Stimulated activated CD4-positive, alpha-beta T cell treated with anti-CD3 and anti-CD28 coated beads, Interleukin-1b, Interleukin-23, amount 100 ng/mL, for 24 hours (primary cell): ENCODE measurements around the gene SFXN4.
A peak's percentile ranks its signal among the peaks of the same experiment; 100 is the strongest.
"Not testable (repeated sequence)": the region's sequence is repeated elsewhere in the genome, so short reads cannot be mapped to it uniquely, and the experiment has no call there.

Source experiments
- DNase-seq, 4 experiments: peaks; one replicate each; pipeline ENCODE4 v3.0.0-alpha.2; 2020; ENCODE audit warnings: low read depth in 4 of 4, low spot score in 1 of 4

The SFXN4 gene

DNA sequence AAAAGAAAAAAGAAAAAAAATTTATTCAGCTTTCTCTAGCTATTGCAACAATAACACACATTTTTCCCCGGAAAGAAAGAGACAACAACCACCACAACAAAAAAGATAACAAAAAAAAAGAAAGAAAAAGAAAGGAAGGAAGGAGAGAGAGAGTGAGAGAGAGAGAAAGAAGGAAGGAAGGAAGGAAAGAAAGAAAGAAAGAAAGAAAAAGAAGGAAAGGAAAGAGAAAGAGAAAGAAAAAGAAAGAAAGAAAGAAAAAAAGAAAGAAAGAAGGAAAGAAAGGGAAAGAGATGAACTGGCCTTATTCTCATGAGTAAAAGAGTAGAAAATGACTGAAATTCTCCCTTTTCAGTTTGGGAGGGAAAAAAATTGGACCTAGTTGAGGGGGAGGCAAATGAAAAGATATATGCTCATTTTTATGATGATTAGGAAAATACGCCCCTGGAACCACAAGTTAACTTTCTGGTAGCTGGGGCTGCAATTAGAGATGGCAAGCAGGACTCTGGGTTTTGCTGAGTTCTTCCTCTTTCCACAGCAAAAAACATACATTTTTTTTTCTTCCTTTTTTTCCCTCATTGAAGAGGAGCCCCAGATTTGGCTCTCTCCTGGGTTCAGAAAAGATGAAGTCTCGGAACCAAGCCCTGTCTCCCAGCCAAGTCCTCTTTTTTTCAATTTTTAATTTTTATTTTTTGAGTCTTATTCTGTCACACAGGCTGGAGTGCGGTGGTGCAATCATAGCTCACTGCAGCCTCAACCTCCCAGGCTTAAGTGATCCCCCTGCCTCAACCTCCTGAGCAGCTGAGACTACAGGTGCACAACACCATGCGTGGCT, 25.7 kb upstream of the SFXN4 start:
- DNase-seq, result no peak

- DNase-seq, result no peak
Observed at GRCh38 chr10:119190353-119190752, 24.8 kb upstream of the SFXN4 start.

- DNase-seq, result no peak
Observed at GRCh38 chr10:119189811-119190282, 24.3 kb upstream of the SFXN4 start.

DNA sequence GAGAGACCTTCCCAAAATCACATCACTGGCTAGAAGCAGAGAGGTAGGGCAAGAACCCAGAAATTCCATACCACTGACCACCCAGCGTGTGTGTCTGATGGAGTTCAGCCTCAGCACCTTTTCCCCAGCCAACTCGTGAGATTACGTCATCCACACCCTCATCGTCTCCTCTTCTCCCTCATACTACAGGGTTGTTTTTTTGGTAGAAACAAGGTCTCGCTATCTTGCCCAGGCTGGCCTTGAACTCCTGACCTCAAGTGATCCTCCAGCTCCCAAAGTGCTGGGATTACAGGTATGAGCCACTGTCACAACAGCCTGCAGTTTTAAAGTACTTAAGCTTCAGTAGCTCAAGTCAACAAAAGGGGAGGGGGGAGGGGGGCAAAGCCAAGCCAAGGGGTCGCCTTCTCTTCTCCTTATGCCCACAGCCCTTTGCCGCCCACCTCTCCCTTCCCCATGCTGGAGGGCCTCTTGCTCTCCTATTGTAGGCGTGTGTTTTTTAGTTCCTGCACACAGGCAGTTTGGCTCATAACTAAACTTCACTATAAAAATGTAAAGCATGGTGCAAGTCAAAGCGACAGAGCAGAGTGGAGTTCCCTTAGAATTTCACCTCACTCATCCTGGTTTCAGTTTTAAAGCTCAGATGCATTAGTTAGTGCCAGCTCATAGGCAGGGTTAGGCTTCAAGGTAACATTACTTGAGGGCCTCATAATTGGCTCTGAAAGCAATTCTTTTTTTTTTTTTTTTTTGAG, 18.3 kb upstream of the SFXN4 start:
- no peak for DNase-seq

DNA sequence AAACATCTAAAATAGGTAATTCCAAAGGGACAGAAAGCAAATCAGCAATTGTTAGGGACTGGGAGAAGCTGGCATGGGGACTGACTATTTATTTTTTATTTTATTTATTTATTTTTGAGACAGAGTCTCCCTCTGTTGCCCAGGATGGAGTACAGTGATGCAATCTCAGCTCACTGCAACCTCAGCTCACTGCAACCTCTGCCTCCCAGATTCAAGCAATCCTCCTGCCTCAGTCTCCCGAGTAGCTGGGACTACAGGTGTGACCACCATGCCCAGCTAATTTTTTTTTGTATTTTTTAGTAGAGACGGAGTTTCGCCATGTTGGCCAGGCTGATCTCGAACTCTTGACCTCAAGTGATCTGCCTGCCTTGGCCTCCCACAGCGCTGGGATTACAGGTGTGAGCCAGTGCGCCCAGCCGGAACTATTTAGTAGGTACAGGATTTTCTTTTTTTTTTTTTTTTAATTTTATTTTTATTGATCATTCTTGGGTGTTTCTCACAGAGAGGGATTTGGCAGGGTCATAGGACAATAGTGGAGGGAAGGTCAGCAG, 15.4 kb upstream of the SFXN4 start:
- not testable (repeated sequence) for DNase-seq

DNA sequence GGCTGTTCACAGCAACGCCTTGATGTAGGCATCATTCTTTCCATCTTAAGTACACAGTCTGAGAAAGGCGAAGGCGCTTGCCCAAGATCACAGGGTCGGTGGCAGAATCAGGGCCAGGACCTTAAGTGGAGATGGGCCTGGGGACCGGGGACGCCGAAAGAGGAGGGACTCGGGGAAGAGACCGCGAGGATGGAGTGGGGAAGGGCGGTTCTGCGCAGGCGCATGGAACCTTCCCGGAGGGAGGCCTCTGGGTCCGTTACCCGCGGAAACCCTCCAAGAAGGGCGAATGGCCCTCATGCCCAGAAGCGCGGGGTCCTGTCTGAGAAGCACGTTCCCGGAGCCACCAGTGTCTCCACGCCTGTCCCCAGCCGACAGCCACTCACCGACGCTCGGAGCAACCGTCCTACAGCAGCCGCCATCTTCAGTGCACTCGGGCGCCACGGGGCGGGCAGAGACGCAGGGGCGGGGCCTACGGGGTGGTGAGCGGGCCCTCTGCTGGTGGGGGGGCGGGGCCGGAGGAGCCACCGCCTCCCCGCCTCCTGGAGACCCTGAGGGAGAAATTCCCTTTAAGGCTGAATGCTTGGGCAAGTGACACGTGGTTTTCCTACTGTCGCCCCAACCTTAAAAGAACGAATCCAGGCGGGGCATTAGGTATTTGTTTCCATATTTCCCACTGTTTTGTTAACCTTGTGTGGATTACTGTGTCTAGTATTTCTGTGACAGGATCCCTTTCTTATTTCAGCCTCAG, 13.0 kb upstream of the SFXN4 start, which contains the start of gene PRDX3:
Gene PRDX3, minus strand, starts transcription at position 441 of the 748 bp plus-strand sequence. Its CDS starts 22 bp downstream, at position 419.
- peak; percentile 76 to 96 (median 90) for DNase-seq

GRCh38 chr10:119177708-119178371, 12.3 kb upstream of the SFXN4 start:
- peak in 3 of 4 experiments; percentile 7 to 28 (median 20) for DNase-seq

GRCh38 chr10:119176166-119176565, 10.7 kb upstream of the SFXN4 start:
- DNase-seq, result no peak

- no peak for DNase-seq
Observed at GRCh38 chr10:119174109-119174508, 8.6 kb upstream of the SFXN4 start.

- no peak for DNase-seq
Observed at GRCh38 chr10:119167041-119167440, 1.5 kb upstream of the SFXN4 start.

- DNase-seq, result no peak
Observed at GRCh38 chr10:119166564-119166963, 1.1 kb upstream of the SFXN4 start.

GRCh38 chr10:119166118-119166500, 595 bp upstream of the SFXN4 start:
- no peak for DNase-seq

DNA sequence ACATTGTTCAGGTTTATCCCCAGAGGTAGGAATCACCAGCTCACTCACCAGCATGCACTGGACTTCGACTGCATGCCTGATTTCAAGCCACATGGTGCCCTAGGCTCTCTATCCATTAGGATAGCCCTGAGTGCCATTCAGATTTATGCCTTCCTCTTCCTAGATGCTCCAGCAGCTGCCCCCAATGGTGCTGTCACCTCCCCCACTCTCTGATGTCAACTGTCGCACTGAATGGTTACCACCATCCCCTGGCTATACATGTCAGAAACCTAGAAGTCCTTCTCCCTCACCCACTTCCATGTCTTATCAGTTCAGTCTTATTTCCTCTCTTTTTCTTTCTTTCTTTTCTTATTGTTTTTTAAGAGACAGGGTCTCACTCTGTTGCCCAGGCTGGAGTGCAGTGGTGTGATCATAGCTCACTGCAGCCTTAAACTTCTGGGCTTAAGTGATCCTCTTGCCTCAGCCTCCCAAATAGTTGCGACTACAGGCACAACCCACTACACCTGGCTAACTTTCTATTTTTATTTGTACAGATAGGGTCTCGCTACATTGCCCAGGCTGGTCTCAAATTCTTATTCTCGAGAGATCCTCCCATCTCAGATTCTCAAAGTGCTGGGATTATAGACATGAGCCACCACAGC, 2.9 kb downstream of the SFXN4 start:
- DNase-seq, result no peak

DNA sequence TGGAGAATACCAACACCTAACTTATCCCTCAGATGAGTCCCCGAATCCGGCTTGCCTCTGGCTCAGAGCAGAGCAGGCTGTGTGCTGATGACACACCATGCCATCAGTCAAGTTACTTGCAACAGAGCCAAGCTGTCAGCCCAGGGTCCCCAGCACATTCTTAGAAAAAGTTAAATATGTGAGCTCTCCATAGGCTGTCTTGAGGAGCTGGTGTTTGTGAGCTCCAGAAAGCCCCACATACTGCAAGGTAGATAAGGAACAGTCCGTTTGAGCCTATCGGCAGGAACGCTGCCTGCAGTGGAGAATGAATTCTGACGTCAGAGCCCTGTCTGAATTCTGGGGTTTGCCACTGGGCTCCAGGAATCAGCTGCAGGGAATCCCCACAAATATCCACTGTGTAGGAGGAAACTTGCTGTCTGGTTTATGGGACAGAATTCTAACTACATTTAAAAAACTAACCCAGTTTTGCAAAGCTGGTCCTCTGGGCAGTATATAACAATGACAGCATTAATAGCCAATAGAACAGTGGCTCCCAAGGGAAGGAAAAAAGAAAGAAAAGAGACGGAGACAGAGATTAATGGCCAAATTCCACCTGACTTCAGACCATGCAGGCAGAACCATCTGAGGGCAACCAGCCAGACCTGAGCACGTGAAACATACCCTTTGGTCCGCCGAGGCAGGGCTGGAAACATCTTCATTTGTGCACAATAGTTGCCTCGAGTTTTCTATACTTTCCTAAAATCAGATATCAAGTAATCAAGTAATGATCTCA, 3.6 kb downstream of the SFXN4 start:
- DNase-seq, result no peak

DNA sequence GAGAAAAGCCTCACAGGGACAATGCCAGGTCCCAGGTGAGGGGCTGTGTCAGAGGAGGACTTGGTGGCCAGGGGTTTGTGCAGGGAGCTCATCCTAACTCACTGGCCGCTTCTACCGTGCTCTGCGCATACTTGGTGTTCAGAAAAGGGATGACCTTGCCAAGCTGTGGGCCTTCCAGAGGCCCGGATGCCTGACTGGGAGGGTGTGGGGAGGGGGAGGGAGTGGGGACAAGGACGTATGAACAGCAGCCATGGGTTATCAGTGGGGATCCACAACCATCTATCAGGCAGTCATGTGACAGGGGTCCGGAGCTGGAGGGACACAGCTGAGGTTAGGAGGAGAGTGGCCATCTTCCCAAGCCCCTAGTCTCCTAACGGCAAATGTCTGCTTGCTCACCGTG, 6.2 kb downstream of the SFXN4 start:
- DNase-seq, result no peak

- no peak for DNase-seq
Observed at GRCh38 chr10:119153661-119154060, 11.9 kb downstream of the SFXN4 start.

DNA sequence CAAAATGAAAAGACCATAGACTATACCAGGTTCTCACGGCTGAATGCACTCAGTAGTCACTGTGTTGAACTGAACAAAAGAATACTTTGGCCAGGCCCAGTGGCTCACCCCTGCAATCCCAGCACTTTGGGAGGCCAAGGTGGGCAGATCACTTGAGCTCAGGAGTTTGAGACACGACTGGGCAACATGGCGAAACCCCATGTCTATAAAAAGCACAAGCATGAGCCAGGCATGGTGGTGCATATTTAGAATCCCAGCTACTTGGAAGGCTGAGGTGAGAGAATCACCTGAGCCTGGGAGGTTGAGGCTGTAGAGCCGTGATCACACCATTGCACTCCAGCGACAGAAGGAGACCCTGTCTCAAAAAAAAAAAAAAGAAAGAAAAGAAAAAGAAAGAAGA, 12.5 kb downstream of the SFXN4 start:
- DNase-seq, result no peak

- not testable (repeated sequence) for DNase-seq
Observed at GRCh38 chr10:119151601-119152000, 13.9 kb downstream of the SFXN4 start.

DNA sequence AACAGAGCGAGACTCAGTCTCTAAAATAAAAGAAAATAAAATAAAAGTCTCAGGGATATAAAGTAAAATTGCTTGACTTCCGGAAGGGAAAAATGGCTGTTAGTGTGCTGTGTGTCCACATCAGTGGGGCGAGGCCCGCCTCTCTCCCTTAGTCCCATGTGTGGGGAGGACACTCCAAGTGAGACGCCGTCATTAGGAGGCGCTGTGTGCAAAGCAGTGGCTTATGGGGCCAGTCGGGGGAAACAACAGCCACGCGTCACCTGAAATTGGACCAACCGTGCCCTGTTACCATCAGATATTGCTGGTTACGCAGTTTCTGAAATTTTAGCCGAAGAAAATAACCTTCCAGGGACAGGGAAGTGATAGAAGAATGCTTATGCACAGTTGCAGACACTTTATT, 15.8 kb downstream of the SFXN4 start:
- DNase-seq, result no peak
